UCSD-AML1 (cell line): Measurements from ENCODE around the gene WNT16.

Experiments
- DNase-seq: peaks from one replicate; lab custom pipeline; 2025; ENCODE audit not compliant: unreplicated experiment; lab: John Stamatoyannopoulos, UW

The WNT16 gene

GRCh38 chr7:121390109-121390508 is 61.3 kb downstream of the WNT16 start:
- DNase-seq: no peak

DNA sequence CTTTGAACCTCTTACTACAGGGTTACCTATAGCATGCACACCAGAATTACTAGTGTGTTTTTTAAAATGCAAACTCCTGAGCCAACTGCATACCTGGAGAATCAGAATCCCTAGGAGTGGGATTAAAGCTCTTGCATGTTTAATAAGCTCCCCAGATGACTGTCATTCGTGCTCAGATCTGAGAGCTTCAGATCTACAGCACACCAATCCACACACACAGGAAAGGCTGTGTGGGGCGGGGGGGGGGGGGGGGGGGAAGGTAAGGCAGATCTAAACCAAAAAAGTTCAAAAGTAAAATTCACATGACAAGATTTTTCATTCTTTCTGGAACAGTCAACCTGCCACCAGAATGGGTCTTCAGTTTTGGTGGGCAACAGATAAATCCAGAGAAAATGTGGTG is 61.8 kb downstream of the WNT16 start:
- DNase-seq: no peak
